ENCODE results near the gene IL4R.

The IL4R gene

GRCh38 chr16:27363246-27363632 lies 49.5 kb downstream of the IL4R start:
- no peak for FAIRE-seq

- FAIRE-seq = no peak
These were observed 50.0 kb downstream of the IL4R start for GRCh38 chr16:27363797-27364196.

GRCh38 chr16:27364493-27365141 lies 50.8 kb downstream of the IL4R start:
- no peak for FAIRE-seq

GRCh38 chr16:27365142-27366089 lies 51.6 kb downstream of the IL4R start:
- no peak for FAIRE-seq

- FAIRE-seq = no peak
These were observed 53.1 kb downstream of the IL4R start for GRCh38 chr16:27366687-27367460.

- no peak for FAIRE-seq
These were observed 53.9 kb downstream of the IL4R start for GRCh38 chr16:27367461-27368357.

- FAIRE-seq = no peak
These were observed 54.6 kb downstream of the IL4R start for GRCh38 chr16:27368358-27368722.

- no peak for FAIRE-seq
These were observed 56.0 kb downstream of the IL4R start for GRCh38 chr16:27369806-27370205.

- FAIRE-seq = no peak
These were observed 56.5 kb downstream of the IL4R start for GRCh38 chr16:27370318-27370717.

- no peak for FAIRE-seq
These were observed 59.5 kb downstream of the IL4R start for GRCh38 chr16:27373312-27373711.

- FAIRE-seq = no peak
These were observed 60.5 kb downstream of the IL4R start for GRCh38 chr16:27374221-27374803.

GRCh38 chr16:27374804-27375425 lies 61.1 kb downstream of the IL4R start:
- FAIRE-seq = peak; percentile 80

- no peak for FAIRE-seq
These were observed 64.1 kb downstream of the IL4R start for GRCh38 chr16:27377666-27378485.

- no peak for FAIRE-seq
These were observed 65.2 kb downstream of the IL4R start for GRCh38 chr16:27378871-27379481.

GRCh38 chr16:27379919-27380318 lies 66.1 kb downstream of the IL4R start:
- no peak for FAIRE-seq

- no peak for FAIRE-seq
These were observed 67.5 kb downstream of the IL4R start for GRCh38 chr16:27381236-27381635.

- FAIRE-seq = no peak
These were observed 68.4 kb downstream of the IL4R start for GRCh38 chr16:27381974-27382855.

GRCh38 chr16:27383556-27384243 lies 69.9 kb downstream of the IL4R start:
- no peak for FAIRE-seq
